ENCODE measurements around the gene PLEKHN1.
A peak's percentile ranks its signal among the peaks of the same experiment; 100 is the strongest.

Gene PLEKHN1

DNA sequence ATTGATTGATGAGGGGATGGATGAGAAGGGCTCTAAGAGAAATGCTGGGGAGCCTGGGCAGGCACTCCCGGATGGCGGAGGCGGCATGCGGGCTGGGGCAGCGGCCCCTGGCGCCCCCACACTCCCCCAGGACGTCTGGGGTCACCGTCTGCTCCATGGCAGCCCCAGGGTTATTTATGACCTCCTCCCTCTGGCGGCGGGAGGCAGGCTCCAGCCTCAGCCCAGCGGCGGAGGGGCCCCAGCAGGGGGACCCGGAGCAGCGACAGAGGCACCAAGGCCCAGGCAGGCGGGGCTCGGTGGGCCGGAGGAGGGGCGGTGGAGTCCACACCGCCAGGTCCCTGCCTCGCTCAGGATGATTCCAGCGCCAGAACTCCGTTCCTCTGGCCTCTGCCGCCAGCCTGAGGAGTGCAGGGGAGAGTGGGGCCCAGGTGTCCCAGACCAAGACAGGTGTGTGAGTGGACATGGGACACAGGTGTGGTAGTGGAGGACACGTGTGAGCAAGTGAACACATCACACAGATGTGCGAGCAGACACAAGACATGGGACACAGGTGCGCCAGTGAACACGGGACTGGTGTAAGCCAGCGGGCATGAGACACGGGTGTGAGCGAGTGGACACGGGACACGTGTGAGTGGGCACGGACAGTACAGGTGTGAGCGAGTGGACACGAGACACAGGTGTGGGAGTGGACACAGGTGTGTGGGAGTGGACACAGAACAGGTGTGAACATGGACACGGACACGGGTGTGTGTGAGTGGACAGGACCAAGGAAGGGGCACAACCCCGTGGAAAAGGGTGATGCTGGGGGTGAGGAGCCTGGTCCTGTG lies 45.1 kb upstream of the PLEKHN1 start (continued):
- TF ChIP-seq, protein P1, sequence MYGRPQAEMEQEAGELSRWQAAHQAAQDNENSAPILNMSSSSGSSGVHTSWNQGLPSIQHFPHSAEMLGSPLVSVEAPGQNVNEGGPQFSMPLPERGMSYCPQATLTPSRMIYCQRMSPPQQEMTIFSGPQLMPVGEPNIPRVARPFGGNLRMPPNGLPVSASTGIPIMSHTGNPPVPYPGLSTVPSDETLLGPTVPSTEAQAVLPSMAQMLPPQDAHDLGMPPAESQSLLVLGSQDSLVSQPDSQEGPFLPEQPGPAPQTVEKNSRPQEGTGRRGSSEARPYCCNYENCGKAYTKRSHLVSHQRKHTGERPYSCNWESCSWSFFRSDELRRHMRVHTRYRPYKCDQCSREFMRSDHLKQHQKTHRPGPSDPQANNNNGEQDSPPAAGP (tag by site-specific recombination; IDR thresholded peaks at IDR 0.05) = peak; percentile 93
- no peak for TF ChIP-seq ZSCAN23 (tag by site-specific recombination; IDR thresholded peaks at IDR 0.05)

DNA sequence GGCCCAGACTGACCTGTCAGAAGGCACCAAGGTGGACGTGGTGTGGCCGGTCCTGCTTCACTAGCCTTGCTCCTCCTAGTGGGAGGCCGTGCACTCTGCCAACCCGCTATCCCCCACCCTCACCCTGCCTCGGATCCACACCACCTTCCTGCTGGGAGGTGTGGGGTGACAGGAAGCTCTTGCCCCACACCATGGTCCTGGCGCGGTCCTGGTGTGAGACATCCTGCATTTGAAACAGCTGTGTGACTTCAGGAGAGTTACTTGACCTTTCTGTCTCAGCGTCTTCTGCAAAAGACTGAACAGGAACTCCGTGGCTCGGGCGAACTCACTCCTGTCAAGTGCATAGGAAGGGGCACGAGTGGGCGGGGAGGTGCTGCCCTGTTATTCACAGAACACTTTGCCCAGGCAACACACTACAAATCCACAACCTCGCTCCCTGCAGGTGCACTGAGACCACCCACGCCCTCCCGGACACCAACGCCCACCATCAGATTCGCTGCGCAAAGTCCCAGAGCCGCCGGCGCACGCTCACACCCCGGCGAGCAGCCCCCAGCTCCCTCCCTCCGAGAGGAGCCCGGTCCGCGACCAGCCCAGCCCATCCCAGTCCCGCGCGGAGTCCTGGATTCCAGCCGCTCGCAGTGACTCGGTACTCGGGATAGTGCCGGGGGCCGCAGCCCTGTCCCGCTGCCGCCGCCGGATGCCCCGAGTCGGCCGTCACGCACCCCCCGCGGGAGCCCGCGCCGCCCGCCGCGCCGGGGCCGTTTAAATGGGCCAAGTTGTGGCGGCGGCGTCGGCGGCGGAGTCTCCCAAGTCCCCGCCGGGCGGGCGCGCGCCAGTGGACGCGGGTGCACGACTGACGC lies 42.9 kb upstream of the PLEKHN1 start, which contains the start of gene SAMD11:
TSS of gene SAMD11 (plus strand) at position 793 of the 860 bp plus-strand sequence. CDS start 509 bp downstream, outside the sequence.
- POLR2A ChIA-PET = interaction anchor here (1.0 to 3.7 kb wide), 6 partner anchors 12 to 23 kb away, joined by 3 to 39 read pairs (median 6); no protein-coding TSS in a partner anchor
- Histone ChIP-seq H3K4me1 (ENCODE audit: control insufficient read depth, insufficient read depth, low read length) (peaks cover 10% of the 10 kb centered on the region), H3K4me3 (ENCODE audit: low read depth, low read length) (peak within 1 kb of the TSS; percentile 57), H3K36me3 (ENCODE audit: control insufficient read depth in 2 of 2, insufficient read depth in 1 of 2, low read length in 2 of 2) (peaks cover 0 to 47% of the 10 kb centered on the region in 2 experiments; a peak in 1 of 3 replicates), H3K27ac (ENCODE audit: extremely low read depth, low read depth, low read length) (peak within 1 kb of the TSS; percentile 99), H3K9me3 (ENCODE audit: control insufficient read depth, insufficient read depth, low read depth, low read length) (no peaks in the 10 kb centered on the region)
- CTCF ChIA-PET = interaction anchor here (0.9 to 1.9 kb wide), 4 partner anchors 10 to 19 kb away, joined by 4 to 6 read pairs (median 5); no protein-coding TSS in a partner anchor
- TF ChIP-seq, protein P2, sequence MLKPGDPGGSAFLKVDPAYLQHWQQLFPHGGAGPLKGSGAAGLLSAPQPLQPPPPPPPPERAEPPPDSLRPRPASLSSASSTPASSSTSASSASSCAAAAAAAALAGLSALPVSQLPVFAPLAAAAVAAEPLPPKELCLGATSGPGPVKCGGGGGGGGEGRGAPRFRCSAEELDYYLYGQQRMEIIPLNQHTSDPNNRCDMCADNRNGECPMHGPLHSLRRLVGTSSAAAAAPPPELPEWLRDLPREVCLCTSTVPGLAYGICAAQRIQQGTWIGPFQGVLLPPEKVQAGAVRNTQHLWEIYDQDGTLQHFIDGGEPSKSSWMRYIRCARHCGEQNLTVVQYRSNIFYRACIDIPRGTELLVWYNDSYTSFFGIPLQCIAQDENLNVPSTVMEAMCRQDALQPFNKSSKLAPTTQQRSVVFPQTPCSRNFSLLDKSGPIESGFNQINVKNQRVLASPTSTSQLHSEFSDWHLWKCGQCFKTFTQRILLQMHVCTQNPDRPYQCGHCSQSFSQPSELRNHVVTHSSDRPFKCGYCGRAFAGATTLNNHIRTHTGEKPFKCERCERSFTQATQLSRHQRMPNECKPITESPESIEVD (tag by site-specific recombination; IDR thresholded peaks at IDR 0.05) = no peak
- TF ChIP-seq KLF10 (tag by site-specific recombination; IDR thresholded peaks at IDR 0.05) = peak; percentile 82
- TF ChIP-seq ZNF660 (tag by site-specific recombination; IDR thresholded peaks at IDR 0.05) = peak; percentile 97
- 0 out of 2 replicates have a peak, but pooled peaks have one; percentile 29 for TF ChIP-seq ZBTB48 (tag by site-specific recombination; IDR thresholded peaks at IDR 0.05)
- no peak for TF ChIP-seq ZNF366 (tag by site-specific recombination; conservative IDR thresholded peaks at IDR 0.05)
- TF ChIP-seq IKZF3 (tag by site-specific recombination; IDR thresholded peaks at IDR 0.05) = peak; percentile 89
- TF ChIP-seq ZNF169 (tag by site-specific recombination; IDR thresholded peaks at IDR 0.05) = no peak
- 0 out of 2 replicates have a peak, but pooled peaks have one; percentile 27 for TF ChIP-seq ZNF843 (tag by site-specific recombination; IDR thresholded peaks at IDR 0.05)
- 0 out of 2 replicates have a peak, but pooled peaks have one; percentile 24 for TF ChIP-seq ZXDB (tag by site-specific recombination; IDR thresholded peaks at IDR 0.05)
- no peak; the same call in 1 of the 2 replicates for TF ChIP-seq ZFP37 (tag by site-specific recombination; IDR thresholded peaks at IDR 0.05)
- TF ChIP-seq, protein P3, sequence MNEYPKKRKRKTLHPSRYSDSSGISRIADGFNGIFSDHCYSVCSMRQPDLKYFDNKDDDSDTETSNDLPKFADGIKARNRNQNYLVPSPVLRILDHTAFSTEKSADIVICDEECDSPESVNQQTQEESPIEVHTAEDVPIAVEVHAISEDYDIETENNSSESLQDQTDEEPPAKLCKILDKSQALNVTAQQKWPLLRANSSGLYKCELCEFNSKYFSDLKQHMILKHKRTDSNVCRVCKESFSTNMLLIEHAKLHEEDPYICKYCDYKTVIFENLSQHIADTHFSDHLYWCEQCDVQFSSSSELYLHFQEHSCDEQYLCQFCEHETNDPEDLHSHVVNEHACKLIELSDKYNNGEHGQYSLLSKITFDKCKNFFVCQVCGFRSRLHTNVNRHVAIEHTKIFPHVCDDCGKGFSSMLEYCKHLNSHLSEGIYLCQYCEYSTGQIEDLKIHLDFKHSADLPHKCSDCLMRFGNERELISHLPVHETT (tag by site-specific recombination; IDR thresholded peaks at IDR 0.05) = no peak
- no peak for TF ChIP-seq ZNF114 (tag by site-specific recombination; IDR thresholded peaks at IDR 0.05)
- TF ChIP-seq, protein P4, sequence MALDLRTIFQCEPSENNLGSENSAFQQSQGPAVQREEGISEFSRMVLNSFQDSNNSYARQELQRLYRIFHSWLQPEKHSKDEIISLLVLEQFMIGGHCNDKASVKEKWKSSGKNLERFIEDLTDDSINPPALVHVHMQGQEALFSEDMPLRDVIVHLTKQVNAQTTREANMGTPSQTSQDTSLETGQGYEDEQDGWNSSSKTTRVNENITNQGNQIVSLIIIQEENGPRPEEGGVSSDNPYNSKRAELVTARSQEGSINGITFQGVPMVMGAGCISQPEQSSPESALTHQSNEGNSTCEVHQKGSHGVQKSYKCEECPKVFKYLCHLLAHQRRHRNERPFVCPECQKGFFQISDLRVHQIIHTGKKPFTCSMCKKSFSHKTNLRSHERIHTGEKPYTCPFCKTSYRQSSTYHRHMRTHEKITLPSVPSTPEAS (tag by site-specific recombination; IDR thresholded peaks at IDR 0.05) = no peak
- TF ChIP-seq, protein P5, sequence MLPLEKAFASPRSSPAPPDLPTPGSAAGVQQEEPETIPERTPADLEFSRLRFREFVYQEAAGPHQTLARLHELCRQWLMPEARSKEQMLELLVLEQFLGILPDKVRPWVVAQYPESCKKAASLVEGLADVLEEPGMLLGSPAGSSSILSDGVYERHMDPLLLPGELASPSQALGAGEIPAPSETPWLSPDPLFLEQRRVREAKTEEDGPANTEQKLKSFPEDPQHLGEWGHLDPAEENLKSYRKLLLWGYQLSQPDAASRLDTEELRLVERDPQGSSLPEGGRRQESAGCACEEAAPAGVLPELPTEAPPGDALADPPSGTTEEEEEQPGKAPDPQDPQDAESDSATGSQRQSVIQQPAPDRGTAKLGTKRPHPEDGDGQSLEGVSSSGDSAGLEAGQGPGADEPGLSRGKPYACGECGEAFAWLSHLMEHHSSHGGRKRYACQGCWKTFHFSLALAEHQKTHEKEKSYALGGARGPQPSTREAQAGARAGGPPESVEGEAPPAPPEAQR (tag by site-specific recombination; IDR thresholded peaks at IDR 0.05) = no peak
- TF ChIP-seq ZNF544 (tag by site-specific recombination; IDR thresholded peaks at IDR 0.05) = no peak
- TF ChIP-seq ZNF837 (tag by site-specific recombination; IDR thresholded peaks at IDR 0.05) = peak; percentile 69; the same call in 1 of the 2 replicates
- TF ChIP-seq GLI4 (tag by site-specific recombination; IDR thresholded peaks at IDR 0.05) = no peak; the same call in 1 of the 2 replicates
- no peak for TF ChIP-seq TRIM28 (IDR thresholded peaks at IDR 0.05; ENCODE audit: borderline replicate concordance, low read length)
- TF ChIP-seq ZBTB7A (tag by site-specific recombination; IDR thresholded peaks at IDR 0.05; ENCODE audit: low read depth) = 0 out of 2 replicates have a peak, but pooled peaks have one; percentile 22
- TF ChIP-seq, protein P6, sequence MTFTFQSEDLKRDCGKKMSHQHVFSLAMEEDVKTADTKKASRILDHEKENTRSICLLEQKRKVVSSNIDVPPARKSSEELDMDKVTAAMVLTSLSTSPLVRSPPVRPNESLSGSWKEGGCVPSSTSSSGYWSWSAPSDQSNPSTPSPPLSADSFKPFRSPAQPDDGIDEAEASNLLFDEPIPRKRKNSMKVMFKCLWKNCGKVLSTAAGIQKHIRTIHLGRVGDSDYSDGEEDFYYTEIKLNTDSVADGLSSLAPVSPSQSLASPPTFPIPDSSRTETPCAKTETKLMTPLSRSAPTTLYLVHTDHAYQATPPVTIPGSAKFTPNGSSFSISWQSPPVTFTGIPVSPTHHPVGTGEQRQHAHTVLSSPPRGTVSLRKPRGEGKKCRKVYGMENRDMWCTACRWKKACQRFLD (tag by site-specific recombination; IDR thresholded peaks at IDR 0.05) = no peak
- TF ChIP-seq ZNF549 (tag by site-specific recombination; IDR thresholded peaks at IDR 0.05) = no peak
- TF ChIP-seq, protein P7, sequence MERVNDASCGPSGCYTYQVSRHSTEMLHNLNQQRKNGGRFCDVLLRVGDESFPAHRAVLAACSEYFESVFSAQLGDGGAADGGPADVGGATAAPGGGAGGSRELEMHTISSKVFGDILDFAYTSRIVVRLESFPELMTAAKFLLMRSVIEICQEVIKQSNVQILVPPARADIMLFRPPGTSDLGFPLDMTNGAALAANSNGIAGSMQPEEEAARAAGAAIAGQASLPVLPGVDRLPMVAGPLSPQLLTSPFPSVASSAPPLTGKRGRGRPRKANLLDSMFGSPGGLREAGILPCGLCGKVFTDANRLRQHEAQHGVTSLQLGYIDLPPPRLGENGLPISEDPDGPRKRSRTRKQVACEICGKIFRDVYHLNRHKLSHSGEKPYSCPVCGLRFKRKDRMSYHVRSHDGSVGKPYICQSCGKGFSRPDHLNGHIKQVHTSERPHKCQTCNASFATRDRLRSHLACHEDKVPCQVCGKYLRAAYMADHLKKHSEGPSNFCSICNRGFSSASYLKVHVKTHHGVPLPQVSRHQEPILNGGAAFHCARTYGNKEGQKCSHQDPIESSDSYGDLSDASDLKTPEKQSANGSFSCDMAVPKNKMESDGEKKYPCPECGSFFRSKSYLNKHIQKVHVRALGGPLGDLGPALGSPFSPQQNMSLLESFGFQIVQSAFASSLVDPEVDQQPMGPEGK (tag by site-specific recombination; IDR thresholded peaks at IDR 0.05) = peak; percentile 84

All from HEK293 (cell line).